SK-N-SH (cell line): ENCODE measurements around the gene GPC4. TPM values are rescaled to one million over a fixed set of nuclear protein-coding genes. Genes with fewer than 3 reads are reported as not detected.

Source experiments
- CTCF ChIA-PET: fragments of 300-600, 350-600 bp; formaldehyde crosslinking; extraction: SDS; loops from one replicate; lab custom pipeline; 2021; lab: Yijun Ruan, JAX
- POLR2A ChIA-PET: fragments of 350-600 bp; sonication (Branson Sonifier 250); formaldehyde crosslinking; extraction: SDS; loops from one replicate; lab custom pipeline; 2020; ENCODE audit warnings: antibody characterized with exemption, inconsistent platforms; lab: Yijun Ruan, JAX
- DNase-seq: peaks from one replicate; pipeline ENCODE4 v3.0.0; 2012
- H2AFZ ChIP-seq: fragments of 200-600 bp; sonication (generic); 2 replicates; pipeline ENCODE4 v1.8.1; 2016; ENCODE audit warnings: antibody characterized with exemption, mild to moderate bottlenecking, low read depth
- H3F3A ChIP-seq: fragments of 200-600 bp; sonication (generic); replicated peaks from 2 replicates; pipeline ENCODE3; 2016; ENCODE audit warnings: antibody characterized with exemption, mild to moderate bottlenecking; ENCODE audit not compliant: insufficient read depth
- H3K27ac ChIP-seq, 2 experiments: fragments of 200-500 bp in 1 of 2; fragments of 200-600 bp in 1 of 2; sonication (Bioruptor generic) in 1 of 2; sonication (generic), shearing (Covaris generic) in 1 of 2; 2 replicates each; pipeline versions ENCODE4 v1.5.1 to v1.6.1; 2014 to 2016; ENCODE audit warnings: low read depth in 2 of 2, inconsistent platforms in 1 of 2, low read length in 1 of 2, mild to moderate bottlenecking in 1 of 2, mixed read lengths in 1 of 2
- H3K27me3 ChIP-seq: fragments of 200-600 bp; sonication (generic), shearing (Covaris generic); 2 replicates; pipeline ENCODE4 v1.6.1; 2016; ENCODE audit warnings: mixed run types; ENCODE audit not compliant: insufficient read depth
- H3K36me3 ChIP-seq, 2 experiments: fragments of 200-500 bp in 1 of 2; fragments of 200-600 bp in 1 of 2; sonication (Bioruptor generic) in 1 of 2; sonication (generic) in 1 of 2; replicated peaks in 1 of 2; 2 replicates each; pipeline versions ENCODE3 to v1.5.1; 2014 to 2016; ENCODE audit warnings: low read length in 1 of 2, mild to moderate bottlenecking in 1 of 2; ENCODE audit not compliant: insufficient read depth in 2 of 2, control insufficient read depth in 1 of 2
- H3K4me1 ChIP-seq, 2 experiments: fragments of 200-500 bp in 1 of 2; fragments of 200-600 bp in 1 of 2; sonication (Bioruptor generic) in 1 of 2; sonication (generic), shearing (Covaris generic) in 1 of 2; 2 replicates each; pipeline versions ENCODE4 v1.5.1 to v1.6.1; 2014 to 2016; ENCODE audit warnings: low read depth in 1 of 2, low read length in 1 of 2, mixed run types in 1 of 2; ENCODE audit not compliant: insufficient read depth in 2 of 2, control insufficient read depth in 1 of 2
- H3K4me2 ChIP-seq: fragments of 200-600 bp; sonication (generic), shearing (Covaris generic); 2 replicates; pipeline ENCODE4 v1.6.1; 2017; ENCODE audit warnings: mixed run types
- H3K4me3 ChIP-seq, 2 experiments: fragments of 200-500 bp in 1 of 2; fragments of 200-600 bp in 1 of 2; sonication (Bioruptor generic) in 1 of 2; sonication (generic), shearing (Covaris generic) in 1 of 2; 2 replicates each; pipeline versions ENCODE4 v1.5.1 to v1.8.1; 2014 to 2016; ENCODE audit warnings: low read depth in 2 of 2, inconsistent platforms in 1 of 2, low read length in 1 of 2, mild to moderate bottlenecking in 1 of 2, mixed read lengths in 1 of 2, moderate library complexity in 1 of 2
- H3K79me2 ChIP-seq: fragments of 200-600 bp; sonication (generic); 2 replicates; pipeline ENCODE4 v1.8.1; 2017; ENCODE audit warnings: mild to moderate bottlenecking; ENCODE audit not compliant: insufficient read depth
- H3K9ac ChIP-seq: fragments of 200-600 bp; sonication (generic); 2 replicates; pipeline ENCODE4 v1.6.1; 2017; ENCODE audit warnings: mixed run types
- H3K9me2 ChIP-seq: fragments of 200-600 bp; sonication (generic); 2 replicates; pipeline ENCODE4 v1.6.1; 2017; ENCODE audit warnings: mixed run types
- H3K9me3 ChIP-seq: fragments of 200-600 bp; sonication (generic); 2 replicates; pipeline ENCODE4 v1.6.1; 2017; ENCODE audit warnings: mixed run types, mild to moderate bottlenecking, moderate library complexity
- H4K20me1 ChIP-seq: fragments of 200-600 bp; sonication (generic); 2 replicates; pipeline ENCODE4 v1.6.1; 2017; ENCODE audit warnings: mild to moderate bottlenecking, mixed run types; ENCODE audit not compliant: insufficient read depth
- CHD2 ChIP-seq: fragments of 150-350 bp; IDR thresholded peaks from 2 replicates; pipeline ENCODE4 v1.6.1; 2018; ENCODE audit warnings: low read length; ENCODE audit not compliant: partially characterized antibody
- FOSL2 ChIP-seq: IDR thresholded peaks from 2 replicates; pipeline ENCODE4 v1.4.0; 2012; ENCODE audit warnings: low read depth, mild to moderate bottlenecking, moderate library complexity, borderline replicate concordance
- FOXM1 ChIP-seq: IDR thresholded peaks from 2 replicates; pipeline ENCODE4 v1.4.0; 2012; ENCODE audit warnings: low read depth, mild to moderate bottlenecking
- PBX3 ChIP-seq: IDR thresholded peaks from 2 replicates; pipeline ENCODE4; 2012
- RAD21 ChIP-seq: IDR thresholded peaks from 2 replicates; pipeline ENCODE4 v1.6.1; 2012; ENCODE audit warnings: mild to moderate bottlenecking, low read length
- REST ChIP-seq: IDR thresholded peaks from 2 replicates; pipeline ENCODE4 v1.6.1; 2012; ENCODE audit warnings: mild to moderate bottlenecking, low read depth, low read length, moderate library complexity
- RFX5 ChIP-seq: IDR thresholded peaks from 2 replicates; pipeline ENCODE4 v1.6.1; 2012; ENCODE audit warnings: mild to moderate bottlenecking, improper control_type of control experiment, low read length
- SIN3A ChIP-seq: IDR thresholded peaks from 2 replicates; pipeline ENCODE4 v1.6.1; 2012; ENCODE audit warnings: low read depth, mild to moderate bottlenecking, low read length, moderate library complexity, borderline replicate concordance
- TCF12 ChIP-seq: IDR thresholded peaks from 2 replicates; pipeline ENCODE4 v1.4.0; 2012
- TEAD4 ChIP-seq: IDR thresholded peaks from 2 replicates; pipeline ENCODE4 v1.4.0; 2012; ENCODE audit warnings: mild to moderate bottlenecking, borderline replicate concordance; ENCODE audit not compliant: insufficient read depth
- ZBTB33 ChIP-seq: IDR thresholded peaks from 2 replicates; pipeline ENCODE4 v1.4.0; 2012; ENCODE audit warnings: low read depth, borderline replicate concordance
- WGBS: methylation state at CpG from one replicate; pipeline ENCODE4 v1.1.6; 2017; ENCODE audit warnings: low lambda C conversion rate; 5-methylcytosine and 5-hydroxymethylcytosine counted together
- polyA plus RNA-seq, 3 experiments: library from polyadenylated mRNA; depleted of rRNA; stranded (reverse); fragments of >200 nt; gene quantifications; 2 replicates each; pipeline ENCODE4 v1.2.3, GENCODE V29; 2012
- TF ChIP-seq, protein P1 (sequence below): fragments of 200-600 bp; sonication (generic); IDR thresholded peaks from 2 replicates; pipeline ENCODE4 v1.6.1; 2017; ENCODE audit warnings: antibody characterized with exemption, mild to moderate bottlenecking, moderate library complexity

Gene GPC4
- polyA plus RNA-seq, 1 of the 3 experiments (the other 2 are of a cell fraction): 0.16 TPM

- Histone ChIP-seq H3K9ac (no peak overlapping the region), H3K27me3 (no peaks in the 10 kb centered on the region; the same call in 1 of the 2 replicates), H3F3A (no peaks in the 10 kb centered on the region), H3K4me3 (no peak overlapping the region), H3K79me2 (no peaks in the 10 kb centered on the region), H4K20me1 (no peaks in the 10 kb centered on the region), H2AFZ (no peak overlapping the region), H3K4me1 (no peaks in the 10 kb centered on the region)
- POLR2A ChIA-PET: no interaction called here
- no peak for DNase-seq
- 23% methylated on average over 3 of the region's 3 CpGs for WGBS
- CTCF ChIA-PET: no interaction called here
- TF ChIP-seq REST (no peak), PBX3 (no peak), SIN3A (no peak), ZBTB33 (no peak), FOSL2 (no peak), TEAD4 (no peak), TCF12 (no peak), CHD2 (no peak), FOXM1 (no peak), RFX5 (no peak), RAD21 (no peak)
- TF ChIP-seq, protein P1, sequence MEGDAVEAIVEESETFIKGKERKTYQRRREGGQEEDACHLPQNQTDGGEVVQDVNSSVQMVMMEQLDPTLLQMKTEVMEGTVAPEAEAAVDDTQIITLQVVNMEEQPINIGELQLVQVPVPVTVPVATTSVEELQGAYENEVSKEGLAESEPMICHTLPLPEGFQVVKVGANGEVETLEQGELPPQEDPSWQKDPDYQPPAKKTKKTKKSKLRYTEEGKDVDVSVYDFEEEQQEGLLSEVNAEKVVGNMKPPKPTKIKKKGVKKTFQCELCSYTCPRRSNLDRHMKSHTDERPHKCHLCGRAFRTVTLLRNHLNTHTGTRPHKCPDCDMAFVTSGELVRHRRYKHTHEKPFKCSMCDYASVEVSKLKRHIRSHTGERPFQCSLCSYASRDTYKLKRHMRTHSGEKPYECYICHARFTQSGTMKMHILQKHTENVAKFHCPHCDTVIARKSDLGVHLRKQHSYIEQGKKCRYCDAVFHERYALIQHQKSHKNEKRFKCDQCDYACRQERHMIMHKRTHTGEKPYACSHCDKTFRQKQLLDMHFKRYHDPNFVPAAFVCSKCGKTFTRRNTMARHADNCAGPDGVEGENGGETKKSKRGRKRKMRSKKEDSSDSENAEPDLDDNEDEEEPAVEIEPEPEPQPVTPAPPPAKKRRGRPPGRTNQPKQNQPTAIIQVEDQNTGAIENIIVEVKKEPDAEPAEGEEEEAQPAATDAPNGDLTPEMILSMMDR: no peak
- TF ChIP-seq, all 33 proteins: peak for 0
- no peaks in the 10 kb centered on the region for H3K36me3 ChIP-seq
- H3K4me2 ChIP-seq: no peak overlapping the region
- no peaks in the 10 kb centered on the region for H3K9me2 ChIP-seq
- H3K27ac ChIP-seq: no peak overlapping the region
- no peaks in the 10 kb centered on the region for H3K9me3 ChIP-seq
These were observed 69.3 kb downstream of the GPC4 start for GRCh38 chrX:133346026-133346425.
